Activated CD4-positive, alpha-beta T cell treated with anti-CD3 and anti-CD28 coated beads, Interleukin-2, amount 50 U/mL, for 48 hours (primary cell): ENCODE data around the gene MYL12A.
A peak's percentile ranks its signal among the peaks of the same experiment; 100 is the strongest.
"Not testable (repeated sequence)": the region's sequence is repeated elsewhere in the genome, so short reads cannot be mapped to it uniquely, and the experiment has no call there.

Experiments
- DNase-seq, 2 experiments: peaks; one replicate each; pipeline ENCODE4 v3.0.0-alpha.2; 2020

The MYL12A gene

GRCh38 chr18:3256693-3257626, 9.4 kb downstream of the MYL12A start:
- DNase-seq = no peak

DNA sequence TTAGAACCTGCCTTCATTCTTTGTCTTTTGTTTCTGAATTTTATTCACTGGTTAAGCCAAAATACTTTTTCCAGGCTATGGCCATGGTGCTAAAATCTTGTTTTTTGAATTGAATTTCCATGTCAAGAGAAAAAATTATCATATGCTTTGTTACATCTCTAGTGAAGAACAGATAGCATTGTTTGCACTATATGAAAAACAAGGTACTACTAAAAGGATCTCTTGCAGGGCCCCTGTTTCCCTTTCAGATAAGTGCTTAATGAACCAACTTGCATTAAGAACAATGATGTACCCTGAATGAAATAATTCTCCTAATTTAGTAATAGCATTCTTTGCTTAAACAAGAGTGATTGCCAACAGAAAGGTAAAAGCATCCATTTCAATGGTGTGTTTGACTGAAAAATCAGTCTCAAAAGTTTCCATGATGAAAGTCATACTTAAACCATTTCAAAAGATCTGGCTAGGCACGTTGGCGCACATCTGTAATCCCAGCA, 10.1 kb downstream of the MYL12A start:
- no peak for DNase-seq

DNA sequence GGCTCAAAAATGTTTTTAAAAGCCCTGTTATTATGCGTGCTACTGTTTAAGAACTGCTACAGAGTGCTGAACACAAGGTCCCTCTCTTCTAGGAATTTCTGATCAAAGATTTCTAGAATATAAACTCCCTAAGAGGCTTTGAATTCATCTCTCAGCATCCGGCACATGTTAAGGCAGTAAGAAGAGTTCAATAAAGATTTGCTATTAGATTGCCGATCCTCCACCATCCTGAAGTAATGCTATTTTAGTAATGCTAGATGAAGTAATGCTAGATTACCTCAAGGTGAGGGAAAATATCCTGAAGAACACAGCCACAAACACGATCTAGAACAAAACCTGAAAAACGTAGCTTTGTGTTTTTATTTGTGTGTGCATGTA, 13.4 kb downstream of the MYL12A start:
- no peak for DNase-seq

DNA sequence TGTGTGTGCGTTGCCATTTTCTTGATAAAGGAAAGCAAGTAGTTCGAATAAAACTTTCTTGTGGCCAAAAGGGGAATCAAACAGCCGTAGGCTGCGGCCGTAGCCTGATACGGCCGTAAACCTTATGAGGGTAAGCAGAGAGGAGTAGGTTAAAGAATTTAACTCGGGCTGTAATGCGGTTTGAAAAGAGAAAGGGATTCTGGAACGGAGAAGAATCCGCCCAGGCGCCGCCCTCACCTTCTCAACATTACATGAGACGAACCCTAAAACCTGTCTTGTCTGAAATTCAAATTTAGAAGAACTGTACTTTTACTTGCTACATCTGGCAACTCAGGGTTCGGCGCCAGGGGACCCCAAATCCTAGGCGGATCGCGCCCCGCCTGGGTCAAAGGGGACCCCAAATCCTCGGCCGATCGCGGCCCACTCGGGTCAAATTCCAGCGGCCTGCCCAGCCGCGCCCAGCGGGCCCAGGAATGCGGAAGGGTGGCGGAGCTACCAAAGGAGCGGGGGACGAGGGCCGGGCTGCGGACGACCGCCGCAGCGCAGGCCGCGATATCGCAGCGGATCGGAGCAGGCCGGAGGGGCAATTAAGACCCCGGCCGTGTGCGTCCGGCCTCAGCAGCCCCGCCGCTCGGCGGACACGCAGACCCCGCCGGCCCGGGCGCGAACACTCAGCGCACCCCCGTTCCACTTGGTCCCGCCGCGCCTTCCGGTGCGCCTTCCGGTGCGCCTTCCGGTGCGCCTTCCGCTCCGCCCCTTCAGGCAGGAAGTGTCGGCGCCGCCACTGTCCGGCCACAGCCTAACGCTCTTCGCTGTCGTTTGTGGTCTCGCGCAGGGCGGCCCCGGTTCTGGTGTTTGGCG, 14.0 kb downstream of the MYL12A start, which contains the start of gene MYL12B:
Gene MYL12B (plus strand): TSS at position 761 of the 861 bp plus-strand sequence. CDS start 10,766 bp downstream, outside the sequence.
- peak; percentile 76 to 80 for DNase-seq

GRCh38 chr18:3262234-3263131, 14.9 kb downstream of the MYL12A start:
- DNase-seq = peak; percentile 32 to 37

DNA sequence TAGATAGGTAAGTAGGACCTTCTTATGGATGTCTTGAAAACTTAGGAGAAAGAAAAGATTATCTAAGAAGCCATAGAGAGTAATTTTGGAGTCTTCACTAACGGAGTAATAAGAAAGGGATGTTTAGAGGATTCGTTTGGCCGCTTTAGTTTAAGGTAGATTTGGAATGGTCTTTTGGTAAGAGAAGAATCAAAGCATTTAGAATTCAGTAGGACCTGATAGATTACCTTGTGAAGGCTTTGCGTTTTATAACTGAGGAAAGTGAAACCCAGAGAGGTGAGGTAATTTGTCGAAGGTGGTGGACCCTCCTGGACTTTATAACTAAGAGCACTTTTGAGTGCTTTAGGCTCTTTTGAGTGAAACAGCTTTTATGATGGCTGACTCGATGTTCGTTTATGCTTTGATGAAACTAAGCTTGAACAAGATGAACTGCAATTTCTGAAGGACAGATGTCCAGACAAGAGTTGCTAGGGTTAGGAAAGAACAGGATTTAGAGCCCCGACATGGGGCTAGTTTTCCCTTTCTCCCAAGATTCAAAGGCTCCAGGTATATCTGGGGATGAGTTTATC, 15.6 kb downstream of the MYL12A start:
- DNase-seq = no peak

GRCh38 chr18:3264362-3264761, 16.8 kb downstream of the MYL12A start:
- DNase-seq = peak in 1 of 2 experiments; percentile 25

DNA sequence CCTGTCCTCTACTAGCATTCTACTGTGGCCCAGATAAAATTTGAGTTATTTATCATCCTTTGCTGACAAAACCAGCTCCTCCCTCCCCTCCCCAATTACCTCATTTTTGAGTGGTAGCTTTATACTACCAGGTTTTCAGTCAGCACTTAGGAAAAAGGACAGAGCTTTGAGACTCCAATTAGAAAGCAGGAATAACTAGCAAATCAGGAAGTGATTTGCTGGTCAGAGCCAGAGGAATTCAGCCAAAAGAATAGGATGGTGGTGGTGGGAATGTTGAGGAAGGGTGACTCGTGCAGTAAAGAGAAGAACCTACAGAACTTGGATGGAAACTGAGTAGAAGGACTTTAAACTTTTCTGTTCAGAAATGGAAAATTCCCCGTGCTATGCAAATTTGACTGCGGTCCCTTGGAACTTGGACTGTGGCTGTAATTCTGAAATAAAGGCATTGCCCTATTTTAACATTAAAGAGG, 18.0 kb downstream of the MYL12A start:
- no peak for DNase-seq

- no peak for DNase-seq
These were observed 18.5 kb downstream of the MYL12A start for GRCh38 chr18:3266062-3266608.

DNA sequence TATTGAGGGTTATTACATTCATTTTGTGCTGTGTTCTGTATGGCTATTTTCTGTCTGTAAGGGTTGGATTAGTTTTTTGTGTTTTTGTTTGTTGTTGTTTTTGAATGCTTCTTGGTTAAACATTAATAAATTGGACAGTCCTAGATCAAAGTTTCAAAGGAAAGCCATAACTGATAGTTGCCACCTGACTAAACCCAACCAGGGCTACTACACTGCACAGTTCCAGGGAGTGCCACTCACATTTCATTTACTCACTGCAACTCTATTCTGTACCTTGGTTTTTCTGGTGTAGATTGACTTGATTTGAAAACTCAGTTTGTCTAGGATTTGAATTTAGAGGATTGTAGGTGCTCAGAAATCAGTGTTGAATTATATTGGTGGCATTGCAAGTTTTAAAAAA, 20.7 kb downstream of the MYL12A start:
- DNase-seq = no peak

- no peak for DNase-seq
These were observed 21.8 kb downstream of the MYL12A start for GRCh38 chr18:3269241-3269913.

- DNase-seq = no peak
These were observed 22.3 kb downstream of the MYL12A start for GRCh38 chr18:3269914-3270299.

- no peak for DNase-seq
These were observed 25.4 kb downstream of the MYL12A start for GRCh38 chr18:3273042-3273441.

DNA sequence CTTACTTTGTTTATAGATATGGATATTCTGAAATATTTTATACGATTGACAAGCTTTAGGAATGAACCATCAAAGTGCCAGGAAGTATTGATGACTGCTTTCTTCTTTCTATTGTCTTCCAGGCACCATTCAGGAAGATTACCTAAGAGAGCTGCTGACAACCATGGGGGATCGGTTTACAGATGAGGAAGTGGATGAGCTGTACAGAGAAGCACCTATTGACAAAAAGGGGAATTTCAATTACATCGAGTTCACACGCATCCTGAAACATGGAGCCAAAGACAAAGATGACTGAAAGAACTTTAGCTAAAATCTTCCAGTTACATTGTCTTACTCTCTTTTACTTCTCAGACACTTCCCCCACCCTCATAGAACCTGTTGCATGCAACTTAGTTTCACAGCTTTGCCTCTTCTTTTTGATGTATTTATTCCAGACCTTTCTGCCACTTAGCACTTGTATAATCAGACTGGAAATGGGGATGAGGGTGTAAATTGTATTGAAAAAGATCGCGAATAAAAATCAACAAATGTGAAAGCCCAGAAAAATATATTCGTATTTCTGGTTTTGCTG, 30.1 kb downstream of the MYL12A start:
- not testable (repeated sequence) for DNase-seq

GRCh38 chr18:3279201-3280185, 31.9 kb downstream of the MYL12A start:
- no peak for DNase-seq

GRCh38 chr18:3281456-3282400, 34.1 kb downstream of the MYL12A start:
- no peak for DNase-seq

- no peak for DNase-seq
These were observed 35.8 kb downstream of the MYL12A start for GRCh38 chr18:3283253-3283863.

- DNase-seq = no peak
These were observed 36.3 kb downstream of the MYL12A start for GRCh38 chr18:3283908-3284307.
